ENCODE measurements around the gene CALN1. TPM values are rescaled to one million over a fixed set of nuclear protein-coding genes. Genes with fewer than 3 reads are reported as not detected.

The CALN1 gene
- total and polyA plus RNA-seq, 9 of the 15 experiments (the other 6 are each of a cell fraction or from before 2014, with no cell fraction given), result 1.4 to 7.5 (median 3.3) TPM

DNA sequence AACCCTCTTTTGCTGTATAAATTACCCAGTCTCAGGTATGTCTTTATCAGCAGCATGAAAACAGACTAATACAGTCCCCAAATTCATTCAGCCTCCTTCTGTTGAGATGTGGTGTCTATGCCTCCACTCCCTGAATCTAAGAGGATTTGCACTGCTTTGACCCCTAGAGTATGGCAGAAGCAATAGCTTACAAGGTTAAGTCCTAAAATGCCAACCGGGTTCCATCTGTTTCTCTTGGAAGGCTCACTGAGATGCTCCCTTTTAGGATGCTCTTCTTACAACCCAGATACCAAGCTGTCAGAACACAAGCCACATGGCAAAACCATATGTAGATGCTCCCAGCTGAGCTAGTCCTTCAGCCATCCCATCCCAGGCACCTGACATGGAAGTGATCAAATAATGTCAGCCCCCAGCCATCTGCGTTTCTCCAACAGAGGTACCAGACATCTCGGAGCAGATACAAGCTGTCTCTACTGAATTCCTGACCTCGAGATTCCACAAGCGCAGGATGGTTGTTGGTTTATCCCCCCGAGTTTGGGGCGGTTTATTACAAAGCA, 20.2 kb downstream of the CALN1 start:
- H3K4me1 ChIP-seq (replicated peaks in 1 of 2; ENCODE audit: control insufficient read depth in 2 of 2, insufficient read depth in 2 of 2, low read length in 2 of 2), result no peaks in the 10 kb centered on the region
- H3K27me3 ChIP-seq (ENCODE audit: control insufficient read depth in 2 of 2, insufficient read depth in 2 of 2, low read length in 2 of 2), result peaks cover 4 to 7% of the 10 kb centered on the region in 2 experiments; a peak in 2 of 5 replicates
- intact Hi-C loops (cut with micrococcal nuclease), result no loop called here
- H4K20me1 ChIP-seq (replicated peaks; ENCODE audit: control insufficient read depth, insufficient read depth, low read length), result no peaks in the 10 kb centered on the region
- H2AFZ ChIP-seq (ENCODE audit: low read depth, low read length), result no peak overlapping the region
- H3K9ac ChIP-seq (ENCODE audit: insufficient read depth in 1 of 2, low read depth in 2 of 2, low read length in 2 of 2), result no peak overlapping the region
- no peaks in the 10 kb centered on the region; the same call in 1 of the 2 replicates for H3K9me3 ChIP-seq (replicated peaks; ENCODE audit: control insufficient read depth, insufficient read depth, low read depth, low read length)
- no peak for ATAC-seq
- H3K9me1 ChIP-seq (ENCODE audit: control insufficient read depth, insufficient read depth, low read length), result no peaks in the 10 kb centered on the region
- no peaks in the 10 kb centered on the region for H3K36me3 ChIP-seq (ENCODE audit: control insufficient read depth, insufficient read depth, low read length)
- H3K27ac ChIP-seq (ENCODE audit: extremely low read depth, low read depth, low read length), result no peak overlapping the region
- CTCF ChIA-PET (ENCODE audit: low intra/inter-chr PET ratio), result no interaction called here
- 7% methylated on average over 7 of the region's 7 CpGs for WGBS (ENCODE audit: insufficient coverage, low coverage, missing lambda C conversion rate)
- POLR2A ChIA-PET, result interaction anchor here (0.9 kb wide), 1 partner anchor 14 kb away, joined by 3 read pairs; no protein-coding TSS in a partner anchor
- no peaks in the 10 kb centered on the region for H3K79me2 ChIP-seq (ENCODE audit: control insufficient read depth, insufficient read depth, low read length)
- DNase-seq (ENCODE audit: extremely low read depth in 1 of 4, low spot score in 3 of 4), result no peak
- no peak for FAIRE-seq
- TF ChIP-seq TCFL5 (CRISPR knock-in tag; conservative IDR thresholded peaks at IDR 0.05), result no peak
- TF ChIP-seq HBP1 (CRISPR knock-in tag; IDR thresholded peaks at IDR 0.05), result no peak
- no peak for TF ChIP-seq HEY1 (CRISPR knock-in tag; IDR thresholded peaks at IDR 0.05; ENCODE audit: borderline replicate concordance)
- no peak for TF ChIP-seq BMI1 (IDR thresholded peaks at IDR 0.05; ENCODE audit: low read length)
- no peak for TF ChIP-seq NEUROD1 (IDR thresholded peaks at IDR 0.05; ENCODE audit: borderline replicate concordance, low read depth, low read length, partially characterized antibody)
- no peak for TF ChIP-seq FOXK1 (CRISPR knock-in tag; IDR thresholded peaks at IDR 0.05; ENCODE audit: borderline replicate concordance)
- TF ChIP-seq FOXJ2 (tag; IDR thresholded peaks at IDR 0.05), result no peak
- no peak for TF ChIP-seq RBM17 (IDR thresholded peaks at IDR 0.05; ENCODE audit: borderline replicate concordance, low read depth, low read length)
- no peak for TF ChIP-seq AFF1 (IDR thresholded peaks at IDR 0.05; ENCODE audit: low read depth in 1 of 2, partially characterized antibody in 2 of 2)
- TF ChIP-seq E2F3 (CRISPR knock-in tag; IDR thresholded peaks at IDR 0.05), result no peak
- no peak for TF ChIP-seq RBFOX2 (IDR thresholded peaks at IDR 0.05; ENCODE audit: low read depth, low read length)
- TF ChIP-seq, protein P1, sequence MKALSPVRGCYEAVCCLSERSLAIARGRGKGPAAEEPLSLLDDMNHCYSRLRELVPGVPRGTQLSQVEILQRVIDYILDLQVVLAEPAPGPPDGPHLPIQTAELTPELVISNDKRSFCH (CRISPR knock-in tag; IDR thresholded peaks at IDR 0.05), result no peak
- TF ChIP-seq, protein P1 (tag; IDR thresholded peaks at IDR 0.05), result no peak
- no peak overlapping the region for H3K4me3 ChIP-seq
- in situ Hi-C loops (cut with MboI), result no loop called here
- BruUV-seq (replicated peaks), result no TSS peak
- no peak overlapping the region for H3K4me2 ChIP-seq (ENCODE audit: insufficient read depth, low read length)
